ENCODE results near the gene ASB10. TPM values are rescaled to one million over a fixed set of nuclear protein-coding genes. Genes with fewer than 3 reads are reported as not detected.

ASB10 gene
- total RNA-seq, 1 donor from 2014 or later: not detected

Other genes with a start within 250 kb of the ASB10 start
- 0.20 TPM for gene KCNH2, start 208.9 kb downstream of the ASB10 start, total RNA-seq
- gene NOS3, start 196.2 kb downstream of the ASB10 start, total RNA-seq: 3.1 TPM
- 16.7 TPM for gene ATG9B, start 162.8 kb downstream of the ASB10 start, total RNA-seq
- gene ABCB8, start 158.8 kb downstream of the ASB10 start, total RNA-seq: 25.1 TPM
- 0.52 TPM for gene ASIC3, start 138.7 kb downstream of the ASB10 start, total RNA-seq
- 11.4 TPM for gene CDK5, start 129.4 kb downstream of the ASB10 start, total RNA-seq
- 35.9 TPM for gene SLC4A2, start 127.7 kb downstream of the ASB10 start, total RNA-seq
- gene FASTK, start 106.4 kb downstream of the ASB10 start, total RNA-seq: 55.5 TPM
- gene TMUB1, start 103.8 kb downstream of the ASB10 start, total RNA-seq: 23.2 TPM
- gene AGAP3, start 100.8 kb downstream of the ASB10 start, total RNA-seq: 76.1 TPM
- gene GBX1, start 19.6 kb downstream of the ASB10 start, total RNA-seq: not detected
- not detected for gene H2BK1, start 23.2 kb upstream of the ASB10 start, total RNA-seq
- gene ABCF2, start 40.0 kb upstream of the ASB10 start, total RNA-seq: 25.7 TPM
- gene CHPF2, start 45.2 kb upstream of the ASB10 start, total RNA-seq: 10.9 TPM
- gene SMARCD3, start 61.4 kb upstream of the ASB10 start, total RNA-seq: 6.7 TPM
- gene NUB1, start 154.6 kb upstream of the ASB10 start, total RNA-seq: 19.8 TPM
- gene WDR86, start 222.8 kb upstream of the ASB10 start, total RNA-seq: 0.48 TPM